NCI-H2227 (cell line): ENCODE data around the gene HOXB5.

Source experiments
- DNase-seq: peaks from one replicate; lab custom pipeline; 2025; ENCODE audit not compliant: unreplicated experiment; lab: John Stamatoyannopoulos, UW

Gene HOXB5

DNA sequence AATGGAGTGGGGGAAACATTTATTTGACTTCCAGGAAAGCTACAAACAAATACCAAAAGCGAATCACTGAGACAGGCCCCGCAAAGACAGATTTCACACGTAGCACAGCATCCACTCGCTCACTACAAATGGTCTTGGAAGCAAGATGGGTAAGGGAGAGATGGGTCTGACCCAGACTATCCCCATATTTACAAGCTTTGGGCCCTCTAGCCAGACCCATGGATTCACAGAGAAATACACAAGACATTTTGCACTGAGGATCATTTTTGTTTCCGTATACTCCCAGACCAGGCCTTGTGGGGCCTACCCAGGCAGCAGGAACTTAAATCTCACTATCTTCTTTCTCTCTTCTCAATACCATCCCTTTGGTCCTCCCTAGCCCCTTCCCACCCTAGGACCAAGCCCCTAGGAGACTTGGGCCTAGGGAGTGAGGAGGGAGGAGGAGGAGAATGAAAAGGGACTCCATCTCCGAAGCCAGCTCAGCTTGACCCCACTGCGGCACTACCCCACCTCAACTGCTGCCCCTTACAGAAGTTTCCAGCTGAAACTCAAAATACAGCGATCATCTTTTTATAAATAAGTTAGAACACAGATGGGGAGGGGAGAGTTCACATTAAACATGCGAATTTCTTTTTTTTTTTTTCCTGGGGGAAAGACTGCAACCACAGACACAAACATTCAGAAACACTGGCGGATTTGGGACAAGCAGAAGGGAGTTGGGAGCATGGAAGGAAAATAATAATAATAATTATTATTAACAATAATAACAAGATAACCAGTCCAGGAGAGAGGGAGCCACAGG, 2.1 kb downstream of the HOXB5 start:
- DNase-seq, result no peak

DNA sequence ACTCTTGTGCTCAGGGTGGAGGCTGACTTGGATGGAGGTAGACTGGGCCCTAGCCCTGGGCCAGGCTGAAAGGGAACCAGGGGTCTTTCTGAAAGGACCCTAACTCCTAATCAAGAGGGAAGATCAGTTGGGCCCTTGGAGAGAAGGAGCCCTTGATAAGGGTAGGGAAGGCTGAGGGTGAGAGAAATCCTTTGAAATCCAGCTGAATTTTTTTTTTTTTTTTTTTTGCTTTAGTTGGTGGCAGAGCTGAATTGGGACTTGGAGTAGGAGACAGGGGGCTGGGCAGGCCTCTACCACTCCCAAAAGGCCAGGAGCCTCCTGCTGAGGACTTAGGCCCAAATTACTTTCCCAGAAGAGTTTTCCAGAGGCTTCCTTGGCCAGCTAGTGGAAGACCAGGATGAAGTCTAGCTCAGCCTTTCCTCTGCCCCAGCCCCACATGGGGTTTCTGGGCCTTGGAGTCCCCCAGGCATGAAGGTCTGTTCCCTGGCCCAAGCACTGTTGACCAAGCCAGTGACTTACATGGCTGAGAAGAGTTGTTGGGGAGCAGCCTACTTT, 2.9 kb downstream of the HOXB5 start:
- DNase-seq, result no peak

DNA sequence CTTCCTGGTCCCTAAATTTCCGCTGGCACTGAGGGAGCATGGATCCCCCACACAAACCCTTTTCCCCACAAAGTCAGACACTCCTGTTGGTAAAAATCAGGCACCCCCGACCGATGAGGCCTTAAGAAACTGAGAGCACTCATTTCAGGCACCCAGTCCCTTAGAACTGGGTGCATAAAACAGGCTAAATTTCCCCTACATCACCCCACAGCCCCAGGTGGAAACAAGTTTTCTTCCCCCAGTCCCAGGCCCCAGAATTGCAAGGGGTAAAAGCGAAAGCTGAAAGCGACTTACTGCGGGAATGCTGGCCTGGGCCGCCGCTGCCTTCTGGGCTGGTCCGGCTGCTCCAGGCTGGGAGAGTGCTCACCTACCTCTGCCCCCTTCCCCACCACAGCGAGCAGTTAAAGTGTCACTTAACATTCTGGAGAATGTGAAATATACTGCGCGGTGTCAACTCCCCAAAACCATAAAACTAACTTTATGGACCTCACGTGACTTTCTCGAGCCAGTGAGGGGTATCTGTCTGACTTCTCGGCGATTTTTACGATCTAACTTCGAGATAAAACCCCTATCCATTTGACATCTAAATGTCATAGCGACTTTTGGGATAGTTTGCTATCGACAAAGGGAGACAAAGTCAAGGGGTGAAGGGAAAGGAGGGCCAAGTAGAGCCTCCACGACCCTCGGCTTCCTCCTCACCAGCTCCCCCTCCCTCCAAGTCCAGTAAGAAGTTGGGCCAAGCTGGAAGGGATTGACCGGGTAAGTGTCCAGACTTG, 3.6 kb downstream of the HOXB5 start, which contains the start of gene HOXB3:
Gene HOXB3 (minus strand): TSS at position 411 of the 776 bp plus-strand sequence. CDS start 37,767 bp downstream, outside the sequence.
- DNase-seq, result no peak

DNA sequence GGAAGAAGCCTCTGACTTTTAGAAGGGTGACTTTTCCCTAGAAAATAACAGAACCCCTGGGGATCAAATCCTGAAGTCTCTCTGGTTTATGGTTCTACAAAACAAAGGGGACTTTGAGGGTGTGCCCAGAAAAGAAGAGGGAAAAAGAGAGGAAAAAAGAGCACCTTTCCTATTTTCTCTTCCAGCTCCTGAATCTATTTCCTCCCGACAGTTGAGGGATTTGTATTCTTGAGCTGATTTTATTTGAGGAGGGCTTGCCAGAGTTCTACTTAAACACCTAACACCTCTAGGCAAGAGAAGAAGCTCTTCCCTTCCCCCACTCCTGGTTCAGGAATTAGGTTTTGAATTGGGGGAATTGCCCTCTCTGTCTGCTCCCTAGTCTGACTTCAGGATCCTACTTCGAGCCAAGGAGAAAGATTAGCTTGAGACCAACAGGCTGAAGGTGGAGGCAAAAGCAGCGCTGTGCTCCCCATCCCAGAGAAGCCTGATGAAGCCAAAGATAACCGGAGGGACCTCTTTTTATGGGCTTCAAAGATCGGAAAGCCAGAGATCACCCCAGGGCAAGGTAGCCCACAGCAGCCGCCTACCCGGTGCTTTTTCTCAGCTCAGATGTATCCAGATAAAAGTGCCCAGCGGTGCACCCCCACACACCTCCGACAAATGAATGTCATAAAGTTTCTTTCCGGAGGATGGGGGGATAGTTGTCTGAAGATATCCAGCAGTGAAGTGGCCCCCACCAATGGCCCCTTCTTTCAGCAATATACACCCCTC, 4.3 kb downstream of the HOXB5 start:
- DNase-seq, result no peak

DNA sequence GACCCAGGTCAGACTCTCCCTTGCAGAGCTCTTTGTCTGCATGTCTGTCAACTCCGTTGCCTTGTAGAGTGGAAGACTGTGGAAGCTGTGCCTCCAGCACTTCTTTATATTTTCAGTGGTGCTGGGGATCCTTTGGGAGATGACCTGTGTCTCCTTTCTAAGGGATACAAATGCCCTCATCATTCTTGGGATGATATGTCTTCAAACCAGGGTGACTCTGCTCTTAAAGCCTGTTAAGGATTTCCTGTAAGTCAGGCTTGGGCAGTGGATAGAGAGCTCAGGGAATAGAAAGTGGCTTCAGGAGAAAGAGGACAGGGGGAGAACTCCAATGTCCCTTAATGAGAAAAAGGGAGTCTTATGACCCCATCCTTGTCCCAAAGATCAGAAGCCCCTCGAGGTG, 5.1 kb downstream of the HOXB5 start:
- DNase-seq, result no peak

DNA sequence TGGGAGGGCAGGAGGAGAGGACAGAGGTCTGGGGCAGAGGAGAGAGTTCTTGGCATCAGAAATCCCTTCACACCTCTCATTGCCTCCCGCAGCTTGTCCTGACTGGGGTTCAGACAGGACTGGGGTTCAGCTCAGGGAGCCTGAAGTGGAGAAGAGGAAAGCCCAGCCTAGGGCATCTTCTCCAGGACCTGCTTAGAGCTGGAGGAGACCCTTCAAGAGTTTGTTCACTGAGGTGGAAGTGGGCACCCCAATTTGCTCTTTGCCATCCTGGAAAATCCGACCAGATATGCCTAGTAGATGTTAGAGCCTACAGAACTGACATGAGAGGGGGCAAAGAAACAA, 5.5 kb downstream of the HOXB5 start:
- DNase-seq, result no peak

DNA sequence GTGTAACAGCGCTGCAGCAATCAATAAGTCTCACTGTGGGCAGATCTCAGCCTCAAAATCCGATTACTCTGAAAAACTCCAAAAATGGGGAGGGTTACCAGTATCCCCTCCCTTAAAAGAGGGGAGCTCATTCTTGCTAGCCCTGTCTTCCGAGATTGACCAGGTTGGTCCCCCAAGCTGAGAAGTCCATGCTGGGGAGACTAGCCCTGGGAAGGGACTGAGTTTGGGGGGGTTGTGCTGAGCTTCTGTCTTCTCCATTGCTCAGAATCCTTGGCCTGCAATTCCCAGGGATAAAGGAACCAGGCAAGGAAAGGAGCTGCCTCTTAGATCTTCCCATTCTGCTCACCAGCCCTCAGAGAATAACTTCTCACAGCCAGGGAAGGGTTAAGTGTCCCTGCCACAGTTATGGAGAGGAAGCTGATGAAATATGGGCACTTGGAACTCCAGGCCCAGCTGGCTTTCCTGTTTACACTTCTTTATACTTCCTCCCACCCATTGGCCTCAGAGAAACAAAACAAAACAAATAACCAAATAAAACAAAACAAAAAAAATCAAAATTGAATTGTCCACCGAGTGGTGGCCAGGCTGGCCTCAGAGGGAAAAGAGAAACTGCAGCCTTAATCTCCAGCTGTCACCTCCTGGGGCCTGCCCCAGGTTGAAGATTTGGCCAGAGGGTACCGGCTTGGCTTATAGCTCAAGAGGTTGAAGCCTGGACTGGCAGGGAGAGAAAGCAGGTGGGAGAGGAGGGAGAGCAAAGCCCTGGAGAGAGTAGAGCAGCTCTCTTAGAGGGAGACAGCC, 6.1 kb downstream of the HOXB5 start:
- no peak for DNase-seq

DNA sequence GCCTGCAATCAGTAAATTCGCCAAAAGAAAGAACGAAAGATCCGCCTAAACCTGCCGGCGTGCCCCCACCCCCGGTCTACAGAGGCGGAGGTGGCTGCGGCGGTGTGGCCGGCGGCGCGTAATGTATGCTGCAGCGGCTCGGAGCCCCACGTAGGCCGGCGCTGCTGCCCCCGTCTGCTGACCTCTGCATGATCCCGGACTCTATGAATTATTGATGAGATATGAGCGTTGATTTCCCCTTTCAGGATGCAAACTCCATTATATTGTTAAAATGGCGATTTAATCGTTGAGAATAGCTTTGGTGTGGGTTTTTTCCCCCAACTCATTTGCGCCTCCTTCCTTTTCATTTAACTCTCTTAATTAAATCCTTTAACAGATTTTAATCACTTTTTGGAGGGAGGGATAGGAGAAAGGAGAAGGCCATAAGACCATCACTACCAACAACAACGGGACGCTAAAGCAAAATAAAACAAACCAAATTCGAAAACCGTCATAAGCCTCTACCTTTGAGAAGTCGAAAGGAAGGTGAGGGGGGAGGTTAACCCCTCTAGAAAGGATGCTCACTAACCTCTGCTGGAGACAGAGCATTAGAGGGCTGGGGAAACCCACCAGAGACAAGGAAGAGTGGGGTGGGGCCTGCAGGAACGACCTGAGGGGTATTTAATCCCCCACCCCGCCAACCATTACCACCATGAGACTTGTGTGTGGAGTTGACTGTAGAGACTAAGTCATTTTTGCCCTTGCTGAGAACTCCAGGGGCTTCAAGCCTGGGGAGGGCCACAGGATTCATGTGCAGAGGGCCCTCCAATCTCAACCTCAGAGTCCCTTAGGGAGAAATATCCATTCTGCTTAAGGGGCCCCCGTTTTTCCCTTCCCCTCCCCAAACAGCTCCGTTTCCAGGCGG, 7.0 kb downstream of the HOXB5 start:
- peak; percentile 29 for DNase-seq

DNA sequence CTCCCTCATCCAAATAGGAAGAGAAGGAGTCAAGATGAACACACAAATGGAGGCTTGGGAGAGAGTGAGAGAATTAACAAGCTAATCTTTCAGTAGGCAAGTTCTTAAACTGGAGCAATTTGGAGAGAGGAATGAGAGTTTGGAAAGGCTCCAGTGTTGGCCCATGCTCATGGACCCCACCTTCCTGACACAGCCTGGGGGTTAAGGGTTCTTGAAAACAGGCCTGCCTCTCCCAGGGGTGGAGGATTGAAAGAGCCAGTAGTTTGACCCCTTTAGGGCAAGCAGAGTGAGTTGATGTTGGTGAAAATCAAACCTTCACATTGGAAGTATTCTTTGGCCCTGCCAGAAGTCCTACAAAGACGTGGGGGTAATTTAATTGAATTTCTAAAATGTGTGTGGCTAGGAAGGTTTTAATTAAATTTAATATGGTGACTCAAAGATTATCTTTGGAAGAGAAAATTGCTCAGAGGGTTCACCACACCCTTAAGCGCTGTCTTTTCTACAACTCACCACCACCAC, 9.3 kb downstream of the HOXB5 start:
- no peak for DNase-seq

DNA sequence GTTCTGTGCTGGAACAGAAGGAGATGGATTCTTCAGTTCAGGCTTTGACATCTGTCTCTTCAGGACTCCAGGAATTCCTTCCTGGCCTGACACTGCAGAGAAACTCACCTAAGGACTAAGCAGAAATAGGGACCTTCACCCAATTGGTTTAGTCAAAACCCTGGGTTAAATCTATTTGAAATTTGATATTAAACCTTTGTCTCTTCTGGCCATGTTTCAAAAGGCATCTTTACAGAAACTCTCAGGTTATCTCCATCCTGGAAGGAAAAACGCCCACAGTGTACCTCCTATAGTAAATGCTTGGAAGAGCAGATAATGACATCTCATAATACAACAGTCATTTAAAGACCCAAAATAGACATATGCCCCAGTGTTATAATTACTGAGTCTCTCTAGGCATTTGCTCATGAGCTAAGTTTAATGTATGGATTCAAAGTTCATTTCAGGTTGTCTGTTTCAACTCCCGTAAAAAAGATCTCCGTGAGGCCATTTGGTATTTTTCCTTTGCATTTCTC, 9.8 kb downstream of the HOXB5 start:
- DNase-seq, result no peak

DNA sequence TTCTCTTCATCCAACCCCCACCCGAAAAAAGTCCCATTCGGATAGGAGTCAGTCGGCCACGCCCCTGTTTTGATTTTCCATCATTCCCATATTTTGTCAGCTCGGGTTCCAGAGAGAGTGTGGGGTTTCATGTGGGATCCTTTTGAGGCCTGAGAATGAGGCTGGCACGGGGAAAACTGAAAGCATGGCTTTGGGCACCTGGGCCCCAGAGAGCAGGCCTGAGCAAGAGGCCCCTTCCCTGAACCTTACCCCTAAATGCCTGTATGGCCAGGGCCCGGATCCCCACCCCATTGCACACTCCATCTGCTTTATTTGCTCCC, 10.9 kb downstream of the HOXB5 start:
- DNase-seq, result no peak

DNA sequence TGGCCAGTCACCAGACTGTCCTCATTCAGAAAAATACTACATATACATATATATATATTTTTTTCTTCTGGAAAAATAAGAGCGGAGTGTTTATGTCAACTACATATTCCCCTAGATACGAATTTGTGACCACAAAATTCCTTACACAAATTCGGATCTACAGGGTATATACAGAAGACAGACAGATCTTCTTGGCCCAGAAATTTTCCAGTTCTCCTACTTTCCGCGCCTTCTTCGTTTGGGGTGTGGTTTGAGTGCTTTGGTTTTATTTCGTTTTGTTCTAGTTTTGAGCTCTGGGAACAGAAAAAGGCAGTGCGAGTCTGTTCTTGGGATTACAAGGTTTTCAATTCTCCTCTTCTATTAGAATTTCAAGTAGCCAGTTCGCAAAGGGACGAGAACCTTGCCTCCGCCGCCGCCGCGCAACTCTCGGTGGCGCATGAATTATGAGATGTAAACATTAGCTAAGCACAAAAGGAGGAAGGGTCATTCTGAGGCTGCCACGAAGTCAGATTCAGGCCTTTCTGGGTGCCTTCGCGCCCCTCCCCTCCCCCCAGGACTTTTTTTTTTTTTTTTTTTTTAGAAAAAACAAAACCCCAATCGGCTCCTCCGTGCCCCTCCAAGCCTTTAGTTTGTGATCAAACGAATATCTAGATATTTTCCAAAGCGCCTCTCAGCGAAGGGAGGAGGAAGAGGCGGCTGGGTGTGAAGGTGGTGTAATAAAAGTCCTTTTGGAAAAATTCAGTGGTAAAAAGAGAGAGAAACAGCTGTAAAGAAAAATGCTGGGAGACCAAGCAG, 13.6 kb downstream of the HOXB5 start:
- DNase-seq, result peak; percentile 34

DNA sequence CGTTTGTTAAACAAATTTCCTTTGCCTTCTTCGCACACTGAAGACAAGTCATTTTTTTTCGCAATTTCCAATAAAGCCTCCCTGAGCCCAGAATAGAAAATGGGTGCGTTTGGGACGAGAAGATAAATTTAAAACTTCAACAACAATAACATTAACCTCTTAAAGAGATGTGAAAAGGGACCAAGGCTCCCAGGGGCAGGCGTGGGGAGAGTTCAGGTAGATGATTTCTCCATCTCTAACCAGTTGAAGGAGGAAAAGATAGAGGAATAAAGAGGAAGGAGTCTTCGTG, 14.2 kb downstream of the HOXB5 start:
- DNase-seq, result no peak

DNA sequence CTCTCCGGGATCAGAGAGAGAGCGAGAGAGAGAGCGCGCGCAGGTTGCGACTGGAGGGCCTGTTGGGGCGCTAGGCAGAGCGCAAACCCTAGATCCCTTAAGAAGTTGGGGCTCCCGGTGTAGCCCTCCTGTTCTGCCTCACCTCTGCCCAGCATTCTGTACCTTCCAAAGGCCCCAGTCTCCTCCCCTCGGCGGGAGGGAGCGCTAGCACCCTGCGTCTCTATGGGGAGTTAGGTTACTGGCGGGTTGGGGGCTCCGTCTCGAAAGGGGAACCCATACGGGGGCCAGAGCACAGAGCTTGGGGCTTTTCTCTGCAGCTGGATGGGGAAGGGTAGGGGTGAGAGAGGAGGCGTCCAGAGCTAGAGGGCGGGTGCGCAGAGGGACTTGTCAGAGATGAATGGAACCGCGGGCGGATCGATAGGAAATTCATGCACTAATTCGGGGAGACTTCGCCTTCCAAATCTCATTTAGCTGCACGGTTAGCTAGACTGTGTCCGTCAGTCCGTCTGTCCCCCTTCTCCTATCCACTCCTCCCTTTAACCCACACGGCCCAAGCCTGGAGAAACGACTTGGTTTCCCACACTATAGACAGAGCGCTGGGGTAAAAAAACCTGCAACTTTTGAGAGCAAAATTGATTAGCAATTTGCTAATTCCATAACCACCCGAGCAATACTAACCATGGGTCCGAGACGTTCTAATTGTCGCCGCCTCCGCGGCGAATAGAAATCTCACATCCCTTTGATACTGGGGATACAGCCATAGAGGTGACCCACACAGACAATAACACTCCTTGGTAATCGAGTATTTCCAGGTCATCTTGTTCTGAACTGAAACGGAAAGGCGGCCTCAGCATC, 14.7 kb downstream of the HOXB5 start:
- peak; percentile 21 for DNase-seq

DNA sequence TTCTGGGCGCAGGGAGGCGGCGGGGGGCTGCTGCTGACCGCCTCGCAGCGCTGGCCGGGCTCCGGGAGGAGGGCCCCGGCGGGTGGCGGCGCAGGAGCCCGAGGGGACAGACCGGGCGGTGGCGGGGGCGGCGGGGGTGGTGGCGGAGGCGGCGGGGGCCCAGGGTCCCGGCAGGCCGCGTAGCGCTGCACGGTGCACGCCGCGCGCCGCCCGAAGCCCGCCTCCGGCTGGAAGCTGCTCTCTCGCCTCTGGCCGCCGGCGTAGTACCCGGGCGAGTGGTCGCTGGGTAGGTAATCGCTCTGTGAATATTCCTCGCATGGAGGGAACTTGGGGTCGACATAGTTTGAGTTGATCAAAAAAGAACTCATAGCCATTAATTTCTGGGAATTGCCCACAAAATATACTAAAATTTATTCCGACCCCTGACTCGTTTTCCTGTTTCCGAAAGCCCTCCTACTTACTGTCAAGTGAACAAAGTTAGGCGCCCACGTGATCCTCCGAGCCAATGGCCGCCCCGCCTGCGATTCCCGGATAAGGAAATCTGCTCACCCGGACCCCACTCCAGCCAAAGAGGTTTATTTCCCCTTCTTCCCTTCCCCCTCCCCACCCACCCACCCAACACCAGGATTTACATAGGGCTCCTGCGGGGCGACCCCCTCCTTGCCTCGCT, 15.5 kb downstream of the HOXB5 start, which contains the start of gene HOXB4:
Gene HOXB4 (minus strand): TSS at position 405 of the 670 bp plus-strand sequence. CDS start 31 bp downstream, at position 374.
- peak; percentile 69 for DNase-seq

DNA sequence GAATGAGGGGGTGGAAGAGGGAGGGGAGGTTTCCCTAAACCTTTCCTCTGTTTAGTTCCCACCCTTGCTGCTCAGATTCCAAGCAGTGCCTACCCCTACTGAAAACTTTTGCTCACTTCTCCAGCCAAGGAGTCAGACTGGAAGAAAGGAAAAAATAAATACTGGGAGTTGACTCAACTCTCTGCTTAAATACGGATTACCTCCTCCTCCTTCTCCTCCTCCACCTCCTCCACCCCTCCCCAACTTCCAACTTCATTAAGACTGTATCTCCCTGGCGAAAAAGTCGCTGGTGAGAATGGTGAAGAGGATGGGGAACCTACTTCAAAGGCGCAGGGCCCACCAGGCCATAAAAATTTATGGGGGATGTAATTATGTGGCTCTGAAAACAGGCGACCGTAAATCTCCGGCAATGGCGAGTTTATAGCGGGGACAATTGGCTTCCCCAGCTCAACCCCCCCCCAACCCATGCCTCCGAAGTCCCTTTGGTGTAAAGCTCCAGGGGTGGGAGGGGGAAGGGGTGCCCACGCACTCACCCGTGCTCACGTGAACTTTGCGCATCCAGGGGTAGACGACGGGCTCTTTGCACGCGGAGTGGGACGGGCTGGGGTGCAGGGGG, 16.1 kb downstream of the HOXB5 start:
- DNase-seq, result no peak
